SKM-1 (cell line): ENCODE data around the gene ANO10.
A peak's percentile ranks its signal among the peaks of the same experiment; 100 is the strongest.
"Not testable (repeated sequence)": the region's sequence is repeated elsewhere in the genome, so short reads cannot be mapped to it uniquely, and the experiment has no call there.

Experiments used
- DNase-seq: peaks from one replicate; lab custom pipeline; 2025; ENCODE audit not compliant: unreplicated experiment; lab: John Stamatoyannopoulos, UW

ANO10 gene

DNA sequence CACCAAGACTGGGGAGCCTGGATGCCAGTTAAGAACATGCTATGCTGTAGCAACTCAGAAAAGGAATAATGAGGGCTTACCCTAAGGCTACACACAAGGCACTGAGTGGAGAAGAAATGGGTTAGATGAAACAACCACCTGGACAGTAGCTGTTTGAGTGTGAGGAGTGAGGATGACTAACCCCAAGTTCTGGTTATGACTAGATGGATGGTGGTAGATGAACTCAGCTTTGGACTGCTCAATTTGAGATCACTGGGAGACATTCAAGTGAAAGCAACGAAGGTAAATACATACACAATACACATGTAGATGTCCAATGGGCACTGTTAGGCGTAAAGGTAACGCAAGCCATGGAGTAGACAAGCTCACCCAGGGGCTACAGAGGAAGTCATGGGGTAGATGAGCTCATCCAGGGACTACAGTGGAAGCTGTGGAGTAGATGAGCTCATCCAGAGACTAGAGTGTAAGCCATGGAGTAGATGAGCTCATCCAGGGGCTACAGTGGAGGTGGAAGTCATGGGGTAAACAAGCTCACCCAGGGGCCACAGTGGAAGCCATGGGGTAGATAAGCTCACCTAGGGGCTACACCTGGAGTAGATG lies 98.3 kb downstream of the ANO10 start:
- DNase-seq = no peak

DNA sequence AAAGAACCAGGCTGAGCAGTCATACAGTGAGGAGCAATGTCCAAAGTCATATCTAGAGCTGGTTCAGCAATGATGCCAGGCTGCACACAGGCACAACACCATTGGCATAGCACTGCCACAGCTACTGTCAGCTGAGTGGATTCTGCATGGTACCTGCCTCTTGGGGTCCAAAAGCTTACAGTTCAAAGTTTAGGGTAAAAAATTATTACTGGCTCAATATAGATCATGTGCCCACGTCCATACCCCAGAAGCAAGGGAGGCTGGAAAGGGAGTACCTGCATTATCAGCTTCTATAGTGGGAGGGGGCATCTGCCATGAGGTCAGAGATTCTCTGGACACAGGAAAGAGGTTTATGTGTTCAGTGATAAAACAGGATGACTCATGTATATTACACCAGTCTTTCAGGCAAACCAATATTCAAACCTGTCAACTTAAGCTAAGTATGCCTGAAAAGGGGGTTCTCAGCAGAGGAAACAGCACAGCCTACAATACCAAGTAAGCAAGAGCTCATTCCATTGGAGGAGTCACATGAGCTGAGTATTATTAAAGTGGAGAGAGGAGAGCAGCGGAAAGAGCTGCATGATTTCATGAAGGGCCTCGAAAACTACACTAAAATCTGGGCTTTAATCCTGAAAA lies 99.0 kb downstream of the ANO10 start:
- no peak for DNase-seq

DNA sequence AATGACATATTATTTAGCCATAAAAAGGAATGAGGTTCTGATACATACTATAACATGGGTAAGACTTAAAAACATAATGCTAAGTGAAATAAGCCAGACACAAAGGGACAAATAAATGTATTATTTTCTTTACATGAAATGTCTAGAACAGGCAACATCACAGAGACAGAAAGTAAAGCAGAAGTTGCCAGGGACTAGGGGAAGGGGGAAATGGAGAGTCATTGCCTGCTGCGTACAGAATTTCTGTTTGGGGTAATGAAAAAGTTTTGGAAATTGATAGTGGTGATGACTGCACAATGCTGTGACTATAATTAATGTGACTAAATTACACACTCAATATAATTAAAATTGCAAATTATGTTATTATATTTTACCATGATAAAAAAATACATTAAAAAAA lies 99.9 kb downstream of the ANO10 start:
- DNase-seq = no peak

DNA sequence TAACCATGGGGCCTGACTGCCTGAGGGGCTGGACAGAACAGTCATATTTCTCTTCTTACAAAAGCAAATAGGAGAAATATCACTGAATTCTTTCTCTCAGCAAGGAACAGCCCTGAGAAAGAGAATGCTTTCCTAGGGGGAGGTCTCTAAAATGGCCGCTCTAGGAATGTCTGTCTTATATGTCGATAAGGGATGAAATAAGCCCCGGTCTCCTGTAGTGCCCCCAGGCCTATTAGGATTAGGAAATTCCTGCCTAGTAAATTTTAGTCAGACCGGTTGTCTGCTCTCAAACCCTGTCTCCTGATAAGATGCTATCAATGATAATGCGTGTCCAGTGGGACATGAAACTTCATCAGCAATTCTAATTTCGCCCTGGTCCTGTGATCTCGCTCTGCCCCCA lies 103.3 kb downstream of the ANO10 start:
- not testable (repeated sequence) for DNase-seq

DNA sequence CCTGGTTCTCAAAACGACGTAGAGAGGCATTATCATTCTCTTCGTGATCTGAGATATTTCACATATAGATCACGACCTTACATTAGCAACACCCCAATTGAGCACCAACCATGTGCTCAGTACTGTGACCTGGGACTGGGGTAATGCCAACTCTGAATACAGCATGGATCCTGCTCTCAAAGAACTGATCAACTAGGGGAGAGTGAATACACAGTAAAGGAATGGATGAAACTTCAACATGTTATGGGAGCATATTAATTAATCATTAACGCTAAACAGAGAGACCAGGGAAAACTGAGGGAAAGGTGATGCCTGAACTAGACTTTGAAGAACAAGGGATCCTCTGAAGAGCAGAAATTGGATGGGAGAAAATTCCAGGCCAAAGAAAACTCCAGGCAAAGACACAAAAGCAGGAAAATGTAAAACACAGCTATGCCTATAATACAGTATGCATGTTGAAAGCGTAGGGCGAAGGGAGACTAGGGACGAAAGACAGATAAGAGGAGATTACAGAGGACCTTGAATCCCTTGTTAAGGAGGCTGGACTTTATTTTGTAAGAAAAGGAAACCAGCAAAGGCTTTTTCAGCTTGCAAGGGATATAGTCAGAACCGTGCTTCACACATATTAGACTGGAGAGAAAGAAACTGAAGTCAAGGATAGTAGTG lies 105.7 kb downstream of the ANO10 start:
- DNase-seq = no peak

DNA sequence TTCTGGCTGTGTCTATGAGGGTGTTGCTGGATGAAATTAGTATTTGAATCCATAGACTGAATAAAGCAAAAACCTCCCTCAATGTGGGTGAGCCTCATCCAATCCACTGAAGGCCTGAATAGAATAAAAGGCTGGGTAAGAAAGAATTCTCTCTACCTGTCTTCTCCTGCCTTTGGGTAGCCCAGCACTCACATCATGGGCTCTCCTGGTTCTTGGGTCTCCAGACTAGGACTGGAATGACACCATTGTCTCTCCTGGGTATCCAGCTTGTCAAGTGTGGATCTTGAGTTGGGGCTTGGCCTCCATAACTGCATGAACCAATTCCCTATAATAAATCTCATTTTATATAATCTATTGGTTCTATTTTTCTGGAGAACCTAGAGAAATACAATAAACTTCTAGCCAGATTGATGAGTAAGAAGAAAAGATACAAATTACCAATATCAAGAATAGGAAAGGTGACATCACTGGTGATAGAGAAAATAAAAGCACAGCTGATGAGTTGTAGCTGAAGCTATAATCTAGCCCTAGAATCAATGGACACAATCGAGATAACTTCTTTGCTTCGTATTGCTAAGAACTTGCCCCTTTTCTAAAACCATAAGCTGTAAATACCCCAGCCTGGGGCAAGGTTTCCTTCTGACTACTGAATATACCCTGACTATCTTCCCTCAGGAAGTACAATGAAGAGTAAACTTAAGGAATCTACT lies 106.4 kb downstream of the ANO10 start:
- DNase-seq = no peak

DNA sequence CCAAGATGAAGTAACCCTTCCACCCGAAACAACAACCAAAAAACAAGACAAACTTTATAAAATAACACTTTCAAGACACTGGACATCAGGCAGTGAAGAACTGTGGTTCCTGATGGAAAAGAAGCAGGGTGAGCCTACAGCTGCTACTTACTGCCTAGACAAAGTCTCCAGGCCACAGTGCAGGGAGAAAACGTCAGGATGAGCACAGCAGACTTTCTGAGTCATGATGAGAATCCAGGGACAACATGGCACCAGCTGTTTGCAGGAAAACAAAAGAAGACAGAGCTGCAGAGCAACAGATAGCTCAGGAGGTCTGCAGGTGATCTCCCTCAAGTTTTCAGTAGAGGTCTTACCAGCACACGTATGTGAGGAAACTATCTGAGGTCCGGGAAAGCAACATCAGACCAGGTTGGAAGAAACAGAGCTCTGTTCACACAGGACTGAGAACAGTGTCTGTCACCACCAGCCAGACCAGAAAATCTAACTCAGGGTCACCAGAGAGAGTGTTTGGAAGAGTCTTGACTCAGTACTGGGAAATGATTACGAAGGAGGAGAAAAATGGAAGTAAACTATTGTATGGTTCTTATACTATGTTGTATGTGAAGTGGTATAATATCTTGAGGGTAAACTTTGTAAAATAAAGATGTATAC lies 108.9 kb downstream of the ANO10 start:
- no peak for DNase-seq

DNA sequence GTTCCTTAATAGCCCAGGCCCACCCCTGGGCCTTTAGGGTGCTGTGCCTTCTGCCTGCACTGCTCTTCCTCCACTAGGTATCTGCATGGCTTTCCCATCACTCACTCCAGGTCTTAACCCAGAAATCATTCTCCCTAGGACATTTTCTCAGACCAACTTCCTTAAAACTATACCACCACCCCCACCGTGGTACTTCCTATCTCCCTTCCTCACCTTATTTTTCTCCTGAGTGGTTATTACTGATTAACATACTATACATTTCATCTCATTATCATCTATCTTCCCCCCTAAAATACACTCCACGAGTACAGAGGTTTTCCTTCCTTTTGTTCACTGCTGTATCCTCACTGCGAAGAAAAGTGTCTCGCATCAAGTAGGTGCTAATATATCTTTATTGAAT lies 115.2 kb downstream of the ANO10 start:
- no peak for DNase-seq

DNA sequence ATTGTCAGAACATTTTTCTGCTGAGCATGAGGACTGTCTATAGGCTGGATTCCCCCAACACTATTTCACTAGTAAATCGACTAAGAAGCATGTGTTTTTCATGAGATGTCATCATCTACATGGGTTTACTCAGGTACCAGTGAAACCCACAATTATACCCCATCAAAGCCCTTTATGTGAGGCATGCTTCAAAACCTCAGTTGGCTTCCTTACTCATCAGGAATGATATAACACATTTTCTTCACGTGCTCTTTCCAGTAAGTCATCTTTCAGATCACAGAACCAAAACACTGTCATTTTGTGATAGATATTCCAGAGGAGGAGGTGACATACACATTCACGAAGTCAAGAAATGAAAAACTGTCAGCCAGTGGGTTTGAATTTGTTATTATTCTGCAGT lies 116.5 kb downstream of the ANO10 start:
- DNase-seq = no peak

DNA sequence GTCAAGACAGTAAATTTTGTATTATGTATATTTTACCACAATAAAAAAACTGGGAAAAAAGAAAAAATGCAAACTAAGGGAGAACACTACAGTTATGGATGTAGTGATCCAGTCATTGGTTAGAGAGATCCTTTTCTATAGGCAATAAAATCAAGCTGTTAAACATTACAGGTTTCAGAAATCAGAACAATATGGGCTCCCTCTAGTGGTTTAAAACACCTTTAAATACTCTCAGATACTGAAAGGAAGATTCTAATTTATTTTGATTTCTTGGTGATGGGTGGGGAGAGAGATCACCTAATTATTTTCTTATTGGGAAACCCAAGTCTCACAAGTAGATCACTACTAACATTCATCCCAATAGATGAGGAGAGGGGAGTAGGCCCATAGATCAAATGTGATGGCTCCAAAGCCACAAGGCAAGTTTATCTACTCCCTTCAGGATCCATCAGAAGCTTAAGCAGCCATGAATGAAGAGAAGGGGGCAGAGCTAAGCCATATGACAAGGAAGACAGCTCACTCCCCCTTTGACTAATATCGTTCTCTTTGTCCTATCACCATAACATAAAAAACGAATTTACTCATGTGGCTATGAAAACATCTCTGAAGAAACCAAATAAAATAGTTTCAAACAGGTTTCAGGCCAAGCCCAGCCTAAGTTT lies 118.6 kb downstream of the ANO10 start:
- DNase-seq = peak; percentile 47

DNA sequence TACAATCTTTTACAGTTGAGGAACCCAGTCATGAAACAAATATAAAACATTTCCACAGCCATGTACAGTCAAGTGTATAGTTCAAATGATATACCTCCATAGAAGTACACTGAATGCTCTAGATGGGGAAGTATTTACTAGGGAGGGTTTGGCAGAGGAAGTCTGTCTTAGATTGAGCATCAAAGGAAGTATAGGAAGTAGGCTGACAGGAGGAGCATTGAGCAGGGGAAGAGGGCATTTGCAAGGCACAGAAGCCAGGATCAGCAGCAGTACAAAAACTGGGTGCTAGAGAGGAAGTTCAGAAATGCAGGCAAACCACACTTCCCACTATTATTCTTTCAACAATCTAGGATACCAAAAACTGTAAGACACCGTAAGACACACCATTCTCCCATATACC lies 122.6 kb downstream of the ANO10 start:
- peak; percentile 94 for DNase-seq

DNA sequence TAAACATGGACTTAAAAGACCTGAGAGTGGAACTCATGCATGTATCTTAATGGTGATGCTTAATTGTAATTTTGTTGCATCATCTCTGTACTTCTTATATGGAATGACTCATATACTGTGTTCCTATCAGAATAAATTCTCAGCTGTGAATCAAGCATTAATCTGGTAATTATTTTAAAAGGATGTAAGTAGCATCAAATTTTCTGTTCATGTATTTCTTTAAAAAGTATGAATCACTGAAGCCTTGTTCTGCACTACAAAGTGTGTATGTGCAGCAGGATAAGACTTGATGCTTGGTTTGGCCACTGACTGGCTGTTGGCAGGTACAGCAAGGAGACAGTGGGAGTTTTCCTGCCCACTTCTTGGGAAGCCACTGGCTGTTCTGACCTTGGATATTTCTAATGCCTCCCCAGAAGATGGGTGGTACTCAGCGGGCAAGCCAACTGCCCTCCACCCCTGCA lies 123.9 kb downstream of the ANO10 start:
- DNase-seq = no peak

DNA sequence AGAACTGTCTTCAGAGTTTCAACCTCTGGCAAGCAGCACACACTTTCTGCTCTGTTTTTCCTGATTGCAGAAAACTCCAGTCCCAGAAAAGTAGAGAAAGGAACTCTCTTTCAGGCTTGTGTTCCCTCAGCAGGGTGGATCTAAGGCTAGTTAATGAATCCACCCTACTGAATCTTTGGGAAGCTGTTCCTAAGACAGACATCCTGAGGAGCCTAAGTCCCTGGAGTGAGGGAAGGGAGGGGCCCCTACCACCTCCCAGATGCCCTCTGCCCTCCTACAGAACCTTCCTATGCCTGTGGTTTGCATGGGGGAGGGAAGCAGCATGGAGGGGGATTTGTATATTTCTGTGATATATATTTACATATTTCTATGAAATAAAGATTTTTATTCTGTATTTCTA lies 124.4 kb downstream of the ANO10 start:
- no peak for DNase-seq

DNA sequence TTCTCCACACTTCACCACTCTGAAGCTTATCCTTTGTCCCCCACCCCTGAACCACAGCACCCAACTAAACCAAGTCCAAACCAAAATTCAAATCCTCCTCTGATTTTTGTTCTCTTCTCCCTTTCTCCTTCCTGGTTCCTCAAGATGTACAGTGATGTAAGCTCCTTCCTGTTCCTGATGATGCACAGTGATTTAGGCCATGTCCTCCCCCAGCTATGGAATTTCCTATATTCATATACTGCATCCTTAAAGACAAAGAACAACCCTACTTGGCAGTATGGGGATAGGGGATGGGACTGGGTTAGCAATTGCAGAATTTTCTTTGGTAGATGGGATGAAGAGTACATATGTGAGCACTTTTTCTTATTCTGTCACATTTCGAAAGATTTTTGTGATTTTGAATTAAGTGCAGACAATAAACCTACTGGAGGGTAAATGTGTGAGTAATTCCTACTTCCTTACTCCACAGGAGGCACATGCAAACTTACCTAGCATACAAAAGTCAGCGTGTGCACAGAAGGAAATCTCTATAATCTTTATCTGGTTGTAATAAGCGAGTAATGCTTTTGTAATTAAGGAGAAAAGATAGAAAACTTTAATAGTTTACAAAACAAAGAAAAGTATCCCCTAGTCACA lies 125.0 kb downstream of the ANO10 start:
- no peak for DNase-seq

DNA sequence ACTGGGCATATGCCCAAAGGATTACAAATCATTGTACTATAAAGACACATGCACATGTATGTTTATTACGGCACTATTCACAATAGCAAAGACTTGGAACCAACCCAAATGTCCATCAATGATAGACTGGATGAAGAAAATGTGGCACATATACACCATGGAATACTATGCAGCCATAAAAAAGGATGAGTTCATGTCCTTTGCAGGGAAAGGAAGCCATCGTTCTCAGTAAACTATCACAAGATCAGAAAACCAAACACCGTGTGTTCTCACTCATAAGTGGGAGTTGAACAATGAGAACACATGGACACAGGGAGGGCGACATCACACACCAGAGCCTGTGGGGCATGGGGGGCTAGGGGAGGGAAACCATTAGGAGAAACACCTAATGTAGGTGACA lies 128.9 kb downstream of the ANO10 start:
- not testable (repeated sequence) for DNase-seq

DNA sequence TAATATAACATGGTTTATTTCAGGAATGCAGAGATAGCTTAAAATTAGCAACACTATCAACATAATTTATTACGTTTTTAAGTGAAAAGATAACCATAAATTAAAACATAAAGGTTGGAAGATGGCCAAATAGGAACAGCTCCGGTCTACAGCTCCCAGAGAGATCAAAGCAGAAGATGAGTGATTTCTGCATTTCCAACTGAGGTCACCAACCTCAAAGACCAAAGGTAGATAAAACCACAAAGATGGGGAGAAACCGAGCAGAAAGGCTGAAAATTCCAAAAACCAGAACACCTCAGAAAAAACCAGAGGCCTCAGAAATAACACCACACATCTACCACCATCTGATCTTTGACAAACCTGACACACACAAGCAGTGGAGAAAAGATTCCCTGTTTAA lies 130.0 kb downstream of the ANO10 start:
- not testable (repeated sequence) for DNase-seq

DNA sequence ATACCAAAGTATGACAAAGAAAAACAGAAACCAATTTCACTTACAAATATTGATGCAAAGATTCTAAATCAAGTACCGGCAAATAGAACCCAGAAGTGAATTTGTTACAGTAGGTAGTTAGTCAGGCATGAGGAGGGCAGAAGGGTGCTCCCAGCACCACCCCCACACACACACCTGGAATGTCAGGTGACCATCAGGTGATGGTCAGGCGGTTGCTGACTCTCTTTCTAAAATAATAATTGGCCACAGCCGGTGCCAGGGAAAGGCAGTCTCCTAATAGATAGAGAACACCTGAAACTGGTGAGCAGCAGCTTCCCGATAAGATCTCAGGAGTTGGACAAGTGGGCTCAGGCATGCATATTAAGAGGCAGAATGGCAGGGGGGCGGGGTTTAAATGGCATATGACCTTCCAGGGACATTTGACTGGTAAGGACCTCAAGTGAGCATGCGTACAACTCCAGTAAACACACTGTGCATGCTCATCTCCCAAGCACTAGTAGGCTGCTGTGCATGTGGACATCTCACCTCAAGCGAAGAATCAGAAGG lies 131.1 kb downstream of the ANO10 start:
- no peak for DNase-seq

DNA sequence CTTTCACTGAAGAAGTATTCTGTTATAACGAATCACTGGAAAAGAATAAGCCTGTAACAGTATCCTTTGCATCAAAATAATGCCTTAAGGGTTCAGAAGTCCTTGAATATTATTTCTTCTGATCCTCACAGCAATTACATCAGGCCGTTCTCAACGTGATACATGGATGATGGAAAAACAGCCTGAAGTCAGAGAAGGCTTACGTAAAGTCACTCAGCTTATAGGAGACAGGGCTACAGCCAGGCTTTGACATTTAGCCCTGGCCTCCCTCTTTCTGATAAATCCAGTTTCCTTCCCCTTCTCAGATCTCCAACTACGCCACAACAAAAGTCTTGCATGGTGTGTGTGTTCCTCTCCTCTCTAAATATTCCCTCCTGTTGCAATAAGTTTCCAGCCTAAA lies 131.9 kb downstream of the ANO10 start:
- DNase-seq = no peak

DNA sequence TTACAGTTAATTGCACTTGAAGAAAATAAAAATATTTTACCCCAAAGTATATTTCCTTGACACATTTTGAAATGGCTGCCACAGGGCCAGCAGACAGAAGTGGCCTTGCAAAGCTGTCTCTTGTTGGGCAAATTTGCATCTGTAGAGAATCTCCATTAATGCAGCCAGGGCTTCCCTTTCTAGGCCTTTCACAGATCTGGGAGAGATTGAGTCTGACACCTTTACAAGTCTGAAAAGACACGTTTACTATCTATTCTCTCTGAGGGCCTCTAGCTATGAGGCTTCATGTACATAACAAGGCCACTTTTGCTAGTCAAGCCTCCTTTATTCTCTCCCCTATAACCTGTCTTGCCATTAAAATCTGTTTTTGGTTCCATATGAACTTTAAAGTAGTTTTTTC lies 135.9 kb downstream of the ANO10 start:
- no peak for DNase-seq

DNA sequence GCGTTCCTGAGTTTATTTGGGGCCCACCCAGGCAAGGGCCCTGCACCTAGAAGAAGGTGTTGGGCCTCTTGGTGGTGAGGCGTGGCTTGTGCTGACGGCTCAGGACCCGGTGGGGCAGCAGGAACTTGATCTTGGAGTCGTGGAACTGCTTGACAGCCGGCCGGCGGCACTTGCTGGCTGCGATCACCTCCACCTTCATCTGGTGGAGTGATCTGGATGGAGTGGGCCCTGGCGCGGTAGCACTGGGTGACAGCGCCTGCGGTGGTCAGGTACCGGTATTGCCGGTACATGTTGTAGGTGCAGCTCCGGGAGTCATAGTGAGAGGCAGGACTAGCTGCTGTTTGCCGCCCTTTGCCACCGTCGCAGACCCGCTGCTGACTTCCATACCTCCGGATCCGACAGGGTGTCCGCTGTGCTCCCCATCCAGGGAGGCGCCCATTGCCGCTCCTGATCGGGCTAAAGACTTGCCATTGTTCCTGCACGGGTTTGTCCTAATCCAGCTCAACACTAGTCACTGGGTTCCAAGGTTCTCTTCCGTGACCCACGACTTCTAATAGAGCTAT lies 136.8 kb downstream of the ANO10 start:
- no peak for DNase-seq
